ENCODE measurements around the gene BANP.
A peak's percentile ranks its signal among the peaks of the same experiment; 100 is the strongest.
"Not testable (repeated sequence)": the region's sequence is repeated elsewhere in the genome, so short reads cannot be mapped to it uniquely, and the experiment has no call there.

Gene BANP

GRCh38 chr16:88050952-88051660 lies 99.9 kb downstream of the BANP start:
- no peak for FAIRE-seq

- no peak for FAIRE-seq
Measured at GRCh38 chr16:88052661-88053060, 101.4 kb downstream of the BANP start.

- not testable (repeated sequence) for FAIRE-seq
Measured at GRCh38 chr16:88053479-88053878, 102.2 kb downstream of the BANP start.

GRCh38 chr16:88055356-88055755 lies 104.1 kb downstream of the BANP start:
- FAIRE-seq = no peak

GRCh38 chr16:88056212-88056611 lies 105.0 kb downstream of the BANP start:
- no peak for FAIRE-seq

- FAIRE-seq = no peak
Measured at GRCh38 chr16:88057656-88058055, 106.4 kb downstream of the BANP start.

GRCh38 chr16:88058136-88058535 lies 106.9 kb downstream of the BANP start:
- FAIRE-seq = no peak

GRCh38 chr16:88058817-88059216 lies 107.6 kb downstream of the BANP start:
- no peak for FAIRE-seq

- no peak for FAIRE-seq
Measured at GRCh38 chr16:88059701-88060386, 108.6 kb downstream of the BANP start.

GRCh38 chr16:88060524-88061219 lies 109.4 kb downstream of the BANP start:
- FAIRE-seq = no peak

- FAIRE-seq = no peak
Measured at GRCh38 chr16:88061346-88062110, 110.3 kb downstream of the BANP start.

- FAIRE-seq = no peak
Measured at GRCh38 chr16:88062341-88063210, 111.3 kb downstream of the BANP start.

- peak; percentile 93 for FAIRE-seq
Measured at GRCh38 chr16:88063211-88063773, 112.1 kb downstream of the BANP start.

- FAIRE-seq = no peak
Measured at GRCh38 chr16:88064011-88064888, 113.0 kb downstream of the BANP start.

GRCh38 chr16:88064889-88065746 lies 113.9 kb downstream of the BANP start:
- FAIRE-seq = no peak

- FAIRE-seq = no peak
Measured at GRCh38 chr16:88065747-88066142, 114.5 kb downstream of the BANP start.

GRCh38 chr16:88066234-88066633 lies 115.0 kb downstream of the BANP start:
- no peak for FAIRE-seq

GRCh38 chr16:88066680-88067529 lies 115.7 kb downstream of the BANP start:
- no peak for FAIRE-seq
